NCI-H82 (cell line): ENCODE measurements around the gene RPS21.

Experiments
- DNase-seq: peaks from one replicate; lab custom pipeline; 2025; lab: John Stamatoyannopoulos, UW

RPS21 gene

GRCh38 chr20:62354031-62354808 lies 32.7 kb upstream of the RPS21 start:
- no peak for DNase-seq

- DNase-seq: no peak
Measured at GRCh38 chr20:62354811-62355341, 32.0 kb upstream of the RPS21 start.

- DNase-seq: peak; percentile 66
Measured at GRCh38 chr20:62355516-62355877, 31.4 kb upstream of the RPS21 start.

GRCh38 chr20:62355878-62356588 lies 30.9 kb upstream of the RPS21 start:
- peak; percentile 85 for DNase-seq

- DNase-seq: no peak
Measured at GRCh38 chr20:62356589-62357186, 30.2 kb upstream of the RPS21 start.

GRCh38 chr20:62357187-62357667 lies 29.7 kb upstream of the RPS21 start:
- DNase-seq: peak; percentile 56

GRCh38 chr20:62357681-62358080 lies 29.2 kb upstream of the RPS21 start:
- DNase-seq: no peak

DNA sequence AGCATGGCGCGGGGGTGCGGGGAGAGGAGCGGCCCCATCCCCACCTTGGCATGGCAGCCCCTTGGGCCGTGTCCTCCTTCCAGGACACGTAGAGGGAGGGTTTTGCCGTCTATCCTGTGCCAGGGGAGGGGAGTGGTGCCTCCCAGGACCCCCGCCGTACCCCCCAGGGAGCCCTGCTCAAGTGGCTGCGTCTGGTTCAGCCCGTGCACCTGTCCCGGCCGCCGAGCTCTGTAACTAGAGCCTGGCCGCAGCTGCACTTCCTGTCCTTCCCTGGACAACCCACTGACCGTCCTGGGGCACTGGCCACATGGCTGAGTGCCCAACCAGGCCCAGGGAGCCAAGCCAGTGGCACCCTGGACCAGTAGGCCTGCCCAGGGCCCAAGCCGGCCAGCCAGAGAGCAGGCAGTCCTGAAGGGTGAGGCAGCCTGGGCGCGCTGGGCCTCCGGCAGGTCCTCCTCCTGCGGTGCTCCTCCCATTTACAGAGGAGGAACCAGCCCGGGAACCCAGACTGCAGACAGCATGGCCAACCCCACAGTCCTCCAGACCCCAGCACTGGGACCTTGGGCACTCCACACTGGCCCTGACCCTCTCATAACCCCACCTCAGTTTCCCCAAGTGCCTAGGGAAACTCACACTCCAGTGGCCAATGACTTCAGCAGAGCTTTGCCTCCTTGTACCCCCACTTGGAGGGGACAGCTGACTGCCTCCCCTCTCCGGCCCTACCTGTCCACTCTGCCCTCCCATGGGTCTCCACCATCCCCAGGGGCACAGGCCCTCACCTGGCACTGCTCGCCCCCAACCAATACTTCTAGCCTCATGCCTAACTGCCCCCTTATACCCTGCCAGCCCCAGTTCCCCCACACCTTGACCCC lies 28.5 kb upstream of the RPS21 start:
- no peak for DNase-seq

DNA sequence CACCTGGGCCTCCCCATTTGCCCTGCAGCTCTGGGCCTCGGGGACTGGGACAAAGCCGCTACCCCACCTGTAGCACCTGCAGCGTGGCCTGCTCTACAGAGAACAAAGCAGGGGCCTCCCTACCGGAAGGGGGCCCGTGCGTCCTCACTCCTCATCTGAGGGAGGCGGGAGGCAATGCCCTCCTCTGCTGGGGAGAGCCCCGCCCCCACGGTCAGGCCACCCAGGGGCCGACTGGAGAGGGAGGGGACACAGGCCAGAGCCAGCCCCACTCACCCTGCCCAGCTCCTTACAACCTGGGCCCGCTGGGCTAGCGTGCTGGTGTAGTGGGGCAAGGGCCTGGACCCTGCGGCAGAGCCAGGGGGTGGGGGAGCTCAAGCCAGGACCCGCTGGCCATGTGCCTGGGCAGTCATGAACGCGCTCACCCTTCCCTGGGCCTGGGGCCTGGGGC lies 27.8 kb upstream of the RPS21 start:
- no peak for DNase-seq

DNA sequence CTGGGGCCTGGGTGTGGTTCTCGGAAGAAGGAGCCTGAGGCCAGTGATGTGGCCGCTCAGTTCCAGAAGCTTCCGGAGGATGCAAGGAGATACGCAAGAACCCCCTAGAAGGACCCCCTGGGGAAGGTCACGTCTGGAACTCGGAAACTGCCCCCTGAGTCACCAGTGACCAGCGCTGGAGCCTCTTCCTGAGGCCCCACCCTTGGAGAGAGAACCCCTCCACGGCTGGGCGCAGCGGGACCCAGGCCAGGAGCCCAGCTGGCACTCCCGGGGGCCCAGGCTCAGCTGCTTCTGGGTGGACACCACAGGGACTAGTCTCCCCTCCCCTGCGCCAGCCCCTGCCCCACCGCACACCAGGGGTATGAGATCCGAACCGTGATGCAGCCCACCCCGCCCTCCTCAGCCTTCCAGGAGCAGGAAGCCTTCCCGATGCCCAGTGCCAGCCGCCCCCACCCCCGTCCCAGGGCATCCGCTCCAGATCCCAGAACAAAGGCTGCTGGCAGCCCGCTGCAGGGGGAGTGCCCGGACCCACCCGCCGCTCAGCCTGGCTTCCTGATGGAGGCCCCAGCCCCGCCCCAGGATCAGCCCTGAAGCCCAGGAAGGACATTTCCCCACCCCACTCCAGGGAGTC lies 27.3 kb upstream of the RPS21 start:
- DNase-seq: no peak

DNA sequence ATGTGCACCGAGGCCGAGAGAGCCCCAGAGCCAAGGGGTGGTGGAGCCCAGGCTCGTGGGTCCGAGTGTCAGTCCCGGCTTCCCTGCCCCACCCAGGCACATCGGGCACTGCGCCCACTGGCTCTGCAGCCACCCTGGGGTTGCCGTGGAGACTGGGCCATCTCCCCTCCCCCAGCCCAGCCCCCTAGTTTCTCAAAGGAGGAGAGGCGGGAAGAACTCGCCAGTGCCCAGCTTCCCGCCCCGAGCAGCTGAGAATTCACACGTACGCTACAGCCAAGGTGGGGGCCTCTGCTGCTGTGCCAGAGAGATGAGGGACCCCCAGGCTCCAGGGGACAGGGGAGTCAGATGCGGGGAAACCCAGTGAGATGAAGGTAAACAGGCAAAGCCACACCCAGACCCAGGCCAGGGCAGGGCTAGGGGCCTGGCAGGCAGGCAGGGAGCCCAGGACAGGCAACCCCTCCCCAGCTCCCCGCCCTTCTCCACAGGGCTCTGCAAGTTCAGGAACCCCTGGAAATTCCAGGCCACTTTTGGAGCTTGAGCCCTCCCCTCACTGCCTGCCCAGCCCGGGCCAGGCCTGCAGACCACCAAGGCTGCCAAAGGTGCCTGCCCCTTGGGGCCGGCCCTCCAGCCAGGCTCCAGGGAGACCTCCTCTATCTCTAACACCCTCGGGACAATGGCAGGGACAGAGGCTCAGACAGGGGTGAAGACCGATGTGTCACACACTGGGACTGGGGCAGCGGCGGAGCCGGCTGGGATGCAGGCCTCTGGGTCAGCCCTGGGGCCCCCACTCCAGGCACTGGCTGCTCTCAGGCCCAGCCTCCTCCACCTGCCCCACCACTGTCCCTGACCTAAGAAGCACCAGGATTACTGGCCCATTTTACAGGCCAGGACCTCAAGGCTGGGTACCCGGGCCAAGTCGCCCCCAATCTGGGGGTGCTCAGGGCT lies 25.8 kb upstream of the RPS21 start:
- no peak for DNase-seq

DNA sequence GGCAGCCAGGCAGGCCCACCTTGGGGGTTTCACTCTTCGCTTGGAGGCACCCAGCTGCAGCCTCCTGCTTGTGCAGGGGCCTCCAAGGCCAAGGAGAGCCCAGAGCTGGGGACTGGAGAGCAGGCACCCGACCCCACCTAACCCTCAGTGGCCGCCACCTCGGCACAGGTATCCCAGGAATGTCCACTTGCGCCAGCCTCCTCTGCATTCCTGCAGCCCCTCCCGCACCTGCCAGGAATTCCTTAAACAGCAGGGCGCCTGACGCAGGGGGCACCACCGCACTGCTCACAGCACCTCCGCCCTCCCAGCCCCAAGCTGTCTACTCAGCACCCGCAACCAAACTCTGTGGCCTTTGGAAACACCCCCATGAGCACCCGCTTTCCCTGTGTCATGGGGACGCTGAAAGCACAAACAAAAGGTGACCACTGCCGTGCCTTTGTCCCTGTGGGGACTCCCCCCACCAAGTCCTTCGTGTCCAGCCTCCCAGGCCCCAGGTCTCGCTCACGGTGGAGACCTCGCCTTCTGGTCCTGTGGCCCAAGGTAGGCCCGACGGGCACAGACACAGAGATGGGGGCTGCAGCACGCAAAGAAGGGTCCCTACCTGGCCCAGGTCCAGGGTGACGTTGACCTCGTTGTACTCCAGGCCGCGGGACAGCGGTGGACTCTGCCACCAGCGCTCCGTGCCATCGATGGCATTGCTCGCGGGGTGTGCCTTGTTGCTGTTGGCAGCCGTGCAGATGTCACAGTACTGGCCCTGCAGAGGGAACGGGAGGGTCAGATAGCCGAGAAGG lies 24.9 kb upstream of the RPS21 start:
- no peak for DNase-seq

- no peak for DNase-seq
Measured at GRCh38 chr20:62362590-62362940, 24.3 kb upstream of the RPS21 start.

GRCh38 chr20:62362991-62363919 lies 23.6 kb upstream of the RPS21 start:
- DNase-seq: peak; percentile 65

DNA sequence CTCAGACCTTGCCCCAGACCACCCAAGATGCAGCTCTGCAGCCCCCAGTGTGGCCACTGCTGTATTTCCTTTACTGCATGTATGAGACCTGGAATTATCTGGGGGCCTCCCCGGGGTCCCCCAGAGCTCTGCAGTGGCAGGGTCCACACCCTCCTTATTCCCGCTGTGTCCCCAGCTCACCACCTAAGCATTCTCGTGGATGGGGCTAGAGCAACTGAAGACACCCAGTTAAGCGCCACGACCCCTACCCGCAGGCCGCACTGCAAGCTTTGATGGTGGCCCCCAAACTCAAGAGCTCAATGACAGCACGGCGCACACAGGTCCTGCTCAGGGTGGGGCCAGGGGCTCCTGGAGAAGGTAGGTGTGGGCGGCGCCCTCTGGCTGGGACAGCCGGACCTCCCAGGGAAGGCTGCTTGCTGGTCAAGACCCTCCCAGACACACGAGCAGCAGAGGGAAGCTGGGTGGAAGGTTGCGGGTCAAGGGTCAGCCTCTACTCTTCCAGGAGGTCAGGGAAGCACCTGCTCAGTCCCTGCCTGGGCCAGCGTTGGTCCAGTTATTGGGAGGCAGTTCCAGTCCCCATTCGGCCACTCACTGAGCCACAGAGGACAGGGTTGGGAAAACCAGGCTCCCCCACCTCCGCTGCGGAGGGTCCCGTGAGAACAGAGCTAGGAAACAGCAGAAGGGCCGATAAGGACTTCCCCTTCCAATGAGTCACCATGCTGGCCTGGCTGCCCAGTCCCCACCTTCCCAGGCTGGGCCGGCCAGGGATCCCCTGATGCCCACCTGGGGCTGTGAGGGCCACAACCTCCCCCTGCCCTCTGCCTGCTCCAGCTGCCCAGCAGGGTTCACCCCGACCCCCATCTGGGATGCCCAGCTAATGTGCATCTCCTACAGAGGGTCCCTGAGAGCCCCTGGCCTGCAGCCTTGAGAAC lies 22.7 kb upstream of the RPS21 start:
- no peak for DNase-seq

DNA sequence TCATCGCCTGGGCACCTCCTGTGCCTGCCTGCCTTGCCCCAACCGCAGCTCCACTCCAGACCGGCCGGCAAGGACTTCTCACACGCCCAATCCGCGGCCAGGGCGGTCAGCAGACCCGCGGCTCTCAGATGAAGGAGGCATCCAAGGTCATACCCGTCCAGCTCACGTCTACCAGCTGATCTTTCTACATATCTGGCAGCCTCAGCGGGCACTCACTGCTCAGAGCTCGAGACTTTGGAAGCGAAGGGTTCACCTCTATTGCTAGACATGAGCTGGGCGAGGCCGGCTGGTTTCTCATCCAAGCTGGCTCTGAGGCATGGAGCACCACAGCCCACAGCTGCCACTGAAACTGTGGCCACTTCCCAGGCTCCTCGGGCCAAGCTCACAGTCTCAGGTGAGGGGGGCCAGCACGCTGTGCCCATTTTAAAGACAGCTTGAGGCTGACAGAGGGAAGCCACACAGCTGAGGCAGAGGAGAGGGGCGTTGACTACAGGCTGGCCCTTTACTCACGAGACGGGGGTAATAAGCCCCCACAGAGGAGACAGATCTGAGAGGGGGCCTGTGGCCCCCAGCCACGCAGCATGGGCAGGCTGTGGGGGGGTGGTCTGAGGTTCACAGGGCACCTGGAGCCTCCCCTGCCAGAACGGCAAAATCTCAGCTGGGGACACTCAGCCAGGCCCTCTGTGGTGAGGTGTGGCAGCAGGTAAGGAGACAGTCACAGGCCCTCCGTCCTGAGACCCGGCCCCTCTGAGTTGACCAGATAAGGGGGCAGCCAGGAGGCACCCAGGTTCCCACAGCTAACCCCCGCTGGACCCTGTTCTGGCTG lies 21.8 kb upstream of the RPS21 start:
- DNase-seq: no peak
